H9 (cell line): ENCODE data around the gene STX5. TPM values are rescaled to one million over a fixed set of nuclear protein-coding genes. Genes with fewer than 3 reads are reported as not detected.

Source experiments
- DNase-seq: peaks from one replicate; pipeline ENCODE4 v3.0.0-alpha.2; 2017
- H2AFZ ChIP-seq: one replicate; pipeline ENCODE4 v1.6.1; 2013; ENCODE audit warnings: mild to moderate bottlenecking, low read length, control low read depth, moderate library complexity
- H2AK5ac ChIP-seq: 2 replicates; pipeline ENCODE4 v1.6.1; 2013; ENCODE audit warnings: low read length, control low read depth, mixed read lengths; ENCODE audit not compliant: insufficient read length
- H2BK120ac ChIP-seq: one replicate; pipeline ENCODE4 v1.6.1; 2013; ENCODE audit warnings: low read depth, mild to moderate bottlenecking, low read length, control low read depth, inconsistent platforms; ENCODE audit not compliant: poor library complexity, severe bottlenecking
- H2BK12ac ChIP-seq: 2 replicates; pipeline ENCODE4 v1.6.1; 2013; ENCODE audit warnings: low read length, control low read depth, mixed read lengths, low read depth; ENCODE audit not compliant: insufficient read length
- H2BK15ac ChIP-seq: 2 replicates; pipeline ENCODE4 v1.6.1; 2013; ENCODE audit warnings: low read depth, low read length, control low read depth
- H2BK20ac ChIP-seq: one replicate; pipeline ENCODE4 v1.6.1; 2013; ENCODE audit warnings: low read depth, mild to moderate bottlenecking, low read length, control low read depth, inconsistent platforms; ENCODE audit not compliant: poor library complexity, severe bottlenecking
- H2BK5ac ChIP-seq: 2 replicates; pipeline ENCODE4 v1.6.1; 2013; ENCODE audit warnings: low read length, control low read depth, mixed read lengths; ENCODE audit not compliant: insufficient read length
- H3K14ac ChIP-seq: 2 replicates; pipeline ENCODE4 v1.6.1; 2013; ENCODE audit warnings: low read length, control low read depth; ENCODE audit not compliant: insufficient read depth
- H3K18ac ChIP-seq: 2 replicates; pipeline ENCODE4 v1.6.1; 2013; ENCODE audit warnings: low read depth, mild to moderate bottlenecking, mixed read lengths, low read length, control low read depth; ENCODE audit not compliant: insufficient read length
- H3K23ac ChIP-seq: 2 replicates; pipeline ENCODE4 v1.6.1; 2013; ENCODE audit warnings: low read length, control low read depth, mixed read lengths, low read depth; ENCODE audit not compliant: insufficient read length
- H3K23me2 ChIP-seq: 2 replicates; pipeline ENCODE4 v1.6.1; 2013; ENCODE audit warnings: low read depth, mild to moderate bottlenecking, mixed read lengths, low read length, control low read depth; ENCODE audit not compliant: insufficient read length, poor library complexity, severe bottlenecking
- H3K27ac ChIP-seq: 2 replicates; pipeline ENCODE4 v1.5.1; 2013; ENCODE audit warnings: low read length, control low read depth, mixed read lengths, low read depth; ENCODE audit not compliant: insufficient read length
- H3K27me3 ChIP-seq: 2 replicates; pipeline ENCODE4 v1.6.1; 2013; ENCODE audit warnings: low read length, control low read depth, inconsistent platforms; ENCODE audit not compliant: insufficient read depth
- H3K4ac ChIP-seq: 2 replicates; pipeline ENCODE4 v1.6.1; 2013; ENCODE audit warnings: low read depth, mild to moderate bottlenecking, control low read depth, inconsistent platforms, low read length, moderate library complexity
- H3K4me1 ChIP-seq: 2 replicates; pipeline ENCODE4 v1.6.1; 2013; ENCODE audit warnings: low read length, control low read depth, inconsistent platforms; ENCODE audit not compliant: insufficient read depth
- H3K4me2 ChIP-seq: 2 replicates; pipeline ENCODE4 v1.6.1; 2013; ENCODE audit warnings: low read length, control low read depth, mixed read lengths; ENCODE audit not compliant: insufficient read length, insufficient read depth
- H3K56ac ChIP-seq: 2 replicates; pipeline ENCODE4 v1.6.1; 2013; ENCODE audit warnings: low read depth, mild to moderate bottlenecking, mixed read lengths, low read length, control low read depth; ENCODE audit not compliant: insufficient read length
- H3K79me1 ChIP-seq: 2 replicates; pipeline ENCODE4 v1.6.1; 2013; ENCODE audit warnings: low read depth, mild to moderate bottlenecking, moderate library complexity, low read length, control low read depth, inconsistent platforms; ENCODE audit not compliant: insufficient read depth, poor library complexity, severe bottlenecking
- H3K79me2 ChIP-seq: 2 replicates; pipeline ENCODE4 v1.6.1; 2013; ENCODE audit warnings: low read length, control low read depth, inconsistent platforms; ENCODE audit not compliant: insufficient read depth
- H3K9ac ChIP-seq: 2 replicates; pipeline ENCODE4 v1.6.1; 2013; ENCODE audit warnings: low read length, control low read depth, mixed read lengths; ENCODE audit not compliant: insufficient read length; ENCODE audit errors: extremely low read depth
- H3K9me3 ChIP-seq: one replicate; pipeline ENCODE4 v1.6.1; 2013; ENCODE audit warnings: low read depth, low read length, inconsistent platforms; ENCODE audit not compliant: control insufficient read depth
- H3T11ph ChIP-seq: one replicate; pipeline ENCODE4 v1.6.1; 2013; ENCODE audit warnings: mild to moderate bottlenecking, low read length, control low read depth, inconsistent platforms
- H4K20me1 ChIP-seq: one replicate; pipeline ENCODE4 v1.6.1; 2013; ENCODE audit not compliant: control insufficient read depth, insufficient read length, insufficient read depth
- H4K5ac ChIP-seq: 2 replicates; pipeline ENCODE4 v1.6.1; 2013; ENCODE audit warnings: low read depth, mild to moderate bottlenecking, mixed read lengths, low read length, control low read depth; ENCODE audit not compliant: insufficient read length
- H4K8ac ChIP-seq: replicated peaks from 2 replicates; pipeline ENCODE4 v1.6.1; 2013; ENCODE audit warnings: low read length, control low read depth, mixed read lengths, low read depth; ENCODE audit not compliant: insufficient read length
- H4K91ac ChIP-seq: 2 replicates; pipeline ENCODE4 v1.6.1; 2013; ENCODE audit warnings: low read depth, mild to moderate bottlenecking, moderate library complexity, mixed read lengths, low read length, control low read depth; ENCODE audit not compliant: insufficient read length
- H3K27ac Mint-ChIP-seq, 3 experiments: 2 replicates in 2 of 3; 3 replicates in 1 of 3; pipeline ENCODE4 v1.8.0; 2020 to 2021; ENCODE audit warnings: mixed read lengths in 3 of 3, mild to moderate bottlenecking in 1 of 3, moderate library complexity in 1 of 3
- H3K27me3 Mint-ChIP-seq: 2 replicates; pipeline ENCODE4 v1.8.0; 2021; ENCODE audit warnings: low read depth, mild to moderate bottlenecking, moderate library complexity, mixed read lengths
- H3K36me3 Mint-ChIP-seq, 3 experiments: 2 replicates in 2 of 3; 3 replicates in 1 of 3; pipeline ENCODE4 v1.8.0; 2020 to 2021; ENCODE audit warnings: low read depth in 3 of 3, mixed read lengths in 3 of 3; ENCODE audit not compliant: insufficient read depth in 1 of 3
- H3K4me1 Mint-ChIP-seq, 2 experiments: 2 replicates each; pipeline ENCODE4 v1.8.0; 2020; ENCODE audit warnings: mixed read lengths in 2 of 2
- H3K4me3 Mint-ChIP-seq, 2 experiments: 2 replicates in 1 of 2; 3 replicates in 1 of 2; pipeline ENCODE4 v1.8.0; 2020 to 2021; ENCODE audit warnings: mild to moderate bottlenecking in 2 of 2, mixed read lengths in 2 of 2, moderate library complexity in 1 of 2
- H3K9me3 Mint-ChIP-seq, 2 experiments: 2 replicates in 1 of 2; 3 replicates in 1 of 2; pipeline ENCODE4 v1.8.0; 2020; ENCODE audit warnings: mild to moderate bottlenecking in 2 of 2, mixed read lengths in 2 of 2, moderate library complexity in 1 of 2
- CTCF ChIP-seq: fragments of 200-600 bp; sonication (generic); conservative IDR thresholded peaks from 3 replicates; pipeline ENCODE4 v1.8.0; 2021; ENCODE audit warnings: antibody characterized with exemption, mild to moderate bottlenecking
- WGBS: extraction: QIAGEN DNeasy Blood & Tissue Kit; methylation state at CpG from one replicate; pipeline ENCODE4 v1.1.7; 2013; ENCODE audit warnings: missing lambda C conversion rate, low lambda C conversion rate, mixed read lengths; ENCODE audit not compliant: insufficient read length; ENCODE audit errors: extremely low coverage; 5-methylcytosine and 5-hydroxymethylcytosine counted together
- total RNA-seq: library from RNA; stranded (reverse); gene quantifications from 2 replicates; pipeline ENCODE4 v1.2.1, GENCODE V29; 2021

Gene STX5
- total RNA-seq, 1 experiment from 2014 or later, result 33.5 TPM

GRCh38 chr11:62796281-62796680 is 35.6 kb downstream of the STX5 start:
- Histone ChIP-seq H2BK120ac (no peak overlapping the region), H3K18ac (no peak overlapping the region), H3K4me2 (no peak overlapping the region), H3K27ac (no peak overlapping the region), H3K23ac (no peak overlapping the region), H2AFZ (no peak overlapping the region), H3K23me2 (no peaks in the 10 kb centered on the region), H4K8ac (no peak overlapping the region), H3T11ph (no peak overlapping the region), H3K14ac (no peak overlapping the region), H3K56ac (no peak overlapping the region), H4K91ac (no peak overlapping the region), H3K79me2 (no peaks in the 10 kb centered on the region; the same call in 1 of the 2 replicates), H2BK20ac (no peak overlapping the region), H3K27me3 (no peaks in the 10 kb centered on the region), H4K5ac (no peak overlapping the region), H3K4ac (no peak overlapping the region), H3K9ac (no peak overlapping the region), H2BK5ac (no peak overlapping the region), H2BK12ac (no peak overlapping the region), H3K9me3 (no peaks in the 10 kb centered on the region), H3K79me1 (no peaks in the 10 kb centered on the region), H3K4me1 (no peaks in the 10 kb centered on the region), H2AK5ac (no peak overlapping the region), H4K20me1 (no peaks in the 10 kb centered on the region), H2BK15ac (no peak overlapping the region)
- WGBS, result no CpG with 5 or more reads among the region's 7 CpGs
- H3K27me3 Mint-ChIP-seq, result no peaks in the 10 kb centered on the region; the same call in 1 of the 2 replicates
- H3K36me3 Mint-ChIP-seq, result peaks cover 62 to 90% (median 76%) of the 10 kb centered on the region in 3 experiments
- H3K4me1 Mint-ChIP-seq, result peaks cover 6 to 8% of the 10 kb centered on the region in 2 experiments; a peak in 3 of 4 replicates
- no peaks in the 10 kb centered on the region; a peak in 1 of 5 replicates for H3K9me3 Mint-ChIP-seq
- TF ChIP-seq CTCF, result no peak
- no peak overlapping the region for H3K27ac Mint-ChIP-seq
- no peak for DNase-seq
- no peak overlapping the region for H3K4me3 Mint-ChIP-seq
